Spleen (tissue), 7 donors: ENCODE data around the gene ABCA4.

Experiments
- CTCF ChIP-seq, 11 experiments: fragments of 200-600 bp in 7 of 11; fragments of 450-650 bp in 4 of 11; sonication (generic) in 4 of 11; IDR thresholded peaks in 8 of 11; conservative IDR thresholded peaks in 3 of 11; 1 replicate in 7 of 11; 2 replicates in 4 of 11; pipeline versions ENCODE4 v1.4.0 to v1.8.0; 2016 to 2021; ENCODE audit warnings: antibody characterized with exemption in 11 of 11, inconsistent platforms in 4 of 11, mild to moderate bottlenecking in 1 of 11
- POLR2A ChIP-seq, 3 donors: fragments of 450-650 bp; IDR thresholded peaks; one replicate each; pipeline ENCODE4 v1.5.1; 2017; ENCODE audit warnings: antibody characterized with exemption in 3 of 3, mild to moderate bottlenecking in 1 of 3
- donor health status: DM: no; HTN: no; CAD: no; lungs with moderate emphysema.
- donor health status: DM: no; HTN: no; CAD: no.
- donor health status: DM: no; HTN: no; CAD: no.

GRCh38 chr1:94070865-94071264, 50.1 kb downstream of the ABCA4 start:
- TF ChIP-seq POLR2A (IDR thresholded peaks at IDR 0.05) (no peak), CTCF (IDR thresholded peaks at IDR 0.05 in 8 of 11, conservative IDR thresholded peaks at IDR 0.05 in 3 of 11) (no peak)
